ENCODE results near the gene HSPA2.
"Not testable (repeated sequence)": the region's sequence is repeated elsewhere in the genome, so short reads cannot be mapped to it uniquely, and the experiment has no call there.

The HSPA2 gene

DNA sequence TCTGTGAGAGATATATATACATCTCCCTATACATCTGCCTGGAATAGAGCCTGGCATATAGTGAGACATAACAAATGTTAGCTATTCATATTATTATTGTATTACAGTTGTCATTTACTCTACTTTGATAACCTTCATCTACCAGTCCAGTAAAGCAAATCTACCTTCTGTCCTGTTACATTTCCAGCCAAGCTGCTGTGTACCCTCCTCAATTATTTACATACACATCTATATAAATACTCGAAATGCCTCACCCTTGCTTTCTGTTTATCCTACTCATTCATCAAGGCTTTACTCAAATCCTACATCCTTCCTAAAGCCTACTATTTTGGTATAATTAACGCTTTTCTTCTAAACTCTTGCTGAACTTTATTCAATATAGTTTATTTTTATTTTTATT lies 27.3 kb upstream of the HSPA2 start:
- no peak overlapping the region for H3K4me3 ChIP-seq (ENCODE audit: control insufficient read depth, low read depth, low read length)
- TF ChIP-seq, protein P1, sequence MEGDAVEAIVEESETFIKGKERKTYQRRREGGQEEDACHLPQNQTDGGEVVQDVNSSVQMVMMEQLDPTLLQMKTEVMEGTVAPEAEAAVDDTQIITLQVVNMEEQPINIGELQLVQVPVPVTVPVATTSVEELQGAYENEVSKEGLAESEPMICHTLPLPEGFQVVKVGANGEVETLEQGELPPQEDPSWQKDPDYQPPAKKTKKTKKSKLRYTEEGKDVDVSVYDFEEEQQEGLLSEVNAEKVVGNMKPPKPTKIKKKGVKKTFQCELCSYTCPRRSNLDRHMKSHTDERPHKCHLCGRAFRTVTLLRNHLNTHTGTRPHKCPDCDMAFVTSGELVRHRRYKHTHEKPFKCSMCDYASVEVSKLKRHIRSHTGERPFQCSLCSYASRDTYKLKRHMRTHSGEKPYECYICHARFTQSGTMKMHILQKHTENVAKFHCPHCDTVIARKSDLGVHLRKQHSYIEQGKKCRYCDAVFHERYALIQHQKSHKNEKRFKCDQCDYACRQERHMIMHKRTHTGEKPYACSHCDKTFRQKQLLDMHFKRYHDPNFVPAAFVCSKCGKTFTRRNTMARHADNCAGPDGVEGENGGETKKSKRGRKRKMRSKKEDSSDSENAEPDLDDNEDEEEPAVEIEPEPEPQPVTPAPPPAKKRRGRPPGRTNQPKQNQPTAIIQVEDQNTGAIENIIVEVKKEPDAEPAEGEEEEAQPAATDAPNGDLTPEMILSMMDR (conservative IDR thresholded peaks at IDR 0.05; ENCODE audit: control insufficient read depth, insufficient read depth, low read depth, low read length) = no peak
- no peak for DNase-seq (ENCODE audit: low read depth)

DNA sequence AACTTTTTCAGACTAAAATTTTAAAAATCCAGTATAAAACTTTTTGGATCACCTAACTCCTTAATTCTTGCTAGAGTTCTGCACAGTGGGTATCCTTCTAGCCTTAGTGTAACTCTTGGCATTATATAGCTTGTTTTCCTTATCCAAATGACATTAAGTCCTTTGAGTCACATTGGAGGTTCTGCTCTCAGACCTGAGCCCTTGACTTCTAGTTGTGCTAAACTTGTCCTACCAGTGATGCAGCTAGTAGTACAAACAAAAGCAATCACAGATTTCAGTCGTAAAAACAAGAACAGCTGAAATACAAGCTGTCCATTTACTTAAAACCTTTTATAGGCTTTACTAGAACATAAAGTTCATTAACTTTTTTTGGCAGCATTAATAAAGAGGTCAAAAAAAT lies 25.5 kb upstream of the HSPA2 start:
- no peak for DNase-seq (ENCODE audit: low read depth)
- TF ChIP-seq, protein P1 (conservative IDR thresholded peaks at IDR 0.05; ENCODE audit: control insufficient read depth, insufficient read depth, low read depth, low read length) = no peak
- no peak overlapping the region for H3K4me3 ChIP-seq (ENCODE audit: control insufficient read depth, low read depth, low read length)

DNA sequence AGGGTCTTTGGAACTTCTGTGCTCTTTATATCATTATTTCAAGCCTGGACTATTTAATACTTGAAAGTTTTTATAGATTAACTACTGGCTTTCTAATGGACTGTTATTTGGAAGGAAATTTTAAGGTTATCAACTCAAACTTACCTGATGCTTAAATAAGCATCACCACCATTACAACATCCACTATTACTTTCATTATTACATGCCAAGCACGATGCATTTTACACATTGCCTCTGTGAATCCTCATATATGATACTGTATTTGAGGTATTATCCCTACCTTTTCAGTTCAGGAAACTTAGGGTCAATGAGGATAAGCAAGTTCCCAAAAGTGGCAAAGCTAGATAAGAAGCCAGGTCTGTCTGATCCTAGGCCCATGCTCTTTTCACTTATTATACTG lies 23.6 kb upstream of the HSPA2 start:
- TF ChIP-seq, protein P1 (conservative IDR thresholded peaks at IDR 0.05; ENCODE audit: control insufficient read depth, insufficient read depth, low read depth, low read length) = no peak
- no peak overlapping the region for H3K4me3 ChIP-seq (ENCODE audit: control insufficient read depth, low read depth, low read length)
- DNase-seq (ENCODE audit: low read depth) = no peak

DNA sequence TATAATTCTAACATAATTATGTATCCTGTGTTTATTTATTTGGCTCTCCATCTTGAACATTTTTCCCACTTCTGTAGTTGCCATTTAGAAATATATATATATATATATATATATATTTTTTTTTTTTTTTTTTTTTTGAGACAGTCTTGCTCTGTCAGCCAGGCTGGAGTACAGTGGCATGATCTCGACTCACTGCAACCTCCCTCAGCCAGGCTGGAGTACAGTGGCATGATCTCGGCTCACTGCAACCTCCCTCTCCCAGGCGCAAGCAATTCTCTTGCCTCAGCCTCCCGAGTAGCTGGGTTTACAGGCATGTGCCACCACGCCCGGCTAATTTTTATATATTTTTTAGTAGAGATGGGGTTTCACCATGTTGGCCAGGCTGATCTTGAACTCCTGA lies 22.9 kb upstream of the HSPA2 start:
- DNase-seq (ENCODE audit: low read depth); H3K4me3 ChIP-seq (ENCODE audit: control insufficient read depth, low read depth, low read length): not testable (repeated sequence)

DNA sequence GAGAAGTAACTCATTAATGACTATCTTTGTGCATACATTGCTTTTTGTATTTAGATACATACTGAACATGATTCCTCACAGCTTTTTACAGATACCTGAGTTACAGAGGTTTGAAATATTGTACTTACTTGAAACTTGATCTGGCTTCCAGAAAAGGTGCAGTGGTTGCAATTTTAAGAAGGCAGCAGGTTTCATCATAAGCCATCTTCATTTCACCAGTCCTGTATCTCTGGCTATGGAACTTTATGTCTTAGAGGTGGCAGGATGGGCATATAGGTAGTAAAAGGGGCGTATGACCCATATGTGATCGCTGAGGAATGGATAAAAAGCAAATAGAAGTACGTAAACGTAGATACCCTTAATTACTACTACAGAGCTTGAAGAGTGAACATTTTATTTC lies 22.3 kb upstream of the HSPA2 start:
- DNase-seq (ENCODE audit: low read depth) = no peak
- TF ChIP-seq, protein P1 (conservative IDR thresholded peaks at IDR 0.05; ENCODE audit: control insufficient read depth, insufficient read depth, low read depth, low read length) = no peak
- no peak overlapping the region for H3K4me3 ChIP-seq (ENCODE audit: control insufficient read depth, low read depth, low read length)

DNA sequence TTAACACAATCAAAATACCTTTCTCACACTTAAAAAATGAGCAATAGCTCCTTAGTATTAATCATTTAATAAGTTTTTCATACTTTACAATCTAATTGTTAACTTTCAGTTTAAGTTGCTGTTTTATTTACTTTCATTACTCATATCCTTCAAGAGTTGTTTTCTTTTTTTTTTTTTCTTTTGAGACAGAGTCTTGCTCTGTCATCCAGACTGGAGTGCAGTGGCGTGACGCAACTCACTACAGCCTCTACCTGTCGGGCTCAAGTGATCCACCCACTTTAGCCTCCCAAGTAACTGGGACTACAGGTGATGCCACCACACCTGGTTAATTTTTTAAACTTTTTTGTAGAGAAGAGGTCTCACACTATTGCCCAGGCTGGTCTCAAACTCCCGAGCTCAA lies 19.8 kb upstream of the HSPA2 start:
- DNase-seq (ENCODE audit: low read depth) = no peak
- TF ChIP-seq, protein P1 (conservative IDR thresholded peaks at IDR 0.05; ENCODE audit: control insufficient read depth, insufficient read depth, low read depth, low read length) = no peak

DNA sequence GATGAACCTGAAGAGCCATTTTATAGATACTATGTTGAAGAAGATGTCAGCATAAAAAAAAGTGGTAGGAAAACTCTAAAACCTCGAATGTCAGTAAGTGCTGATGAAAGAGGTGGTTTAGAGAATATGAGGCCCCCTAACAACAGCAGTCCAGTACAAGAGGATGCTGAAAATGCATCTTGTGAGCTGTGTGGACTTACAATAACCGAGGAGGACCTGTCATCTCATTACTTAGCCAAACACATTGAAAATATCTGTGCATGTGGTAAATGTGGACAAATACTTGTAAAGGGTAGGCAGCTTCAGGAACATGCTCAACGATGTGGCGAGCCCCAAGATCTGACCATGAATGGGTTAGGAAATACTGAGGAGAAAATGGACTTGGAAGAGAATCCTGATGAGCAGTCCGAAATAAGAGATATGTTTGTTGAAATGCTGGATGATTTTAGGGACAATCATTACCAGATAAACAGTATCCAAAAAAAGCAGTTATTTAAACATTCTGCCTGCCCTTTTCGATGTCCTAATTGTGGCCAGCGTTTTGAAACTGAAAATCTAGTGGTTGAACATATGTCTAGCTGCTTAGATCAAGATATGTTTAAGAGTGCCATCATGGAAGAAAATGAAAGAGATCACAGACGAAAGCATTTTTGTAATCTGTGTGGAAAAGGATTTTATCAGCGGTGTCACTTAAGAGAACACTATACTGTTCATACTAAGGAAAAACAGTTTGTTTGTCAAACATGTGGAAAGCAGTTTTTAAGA lies 17.8 kb upstream of the HSPA2 start:
- DNase-seq (ENCODE audit: low read depth) = no peak
- H3K4me3 ChIP-seq (ENCODE audit: control insufficient read depth, low read depth, low read length) = no peak overlapping the region
- TF ChIP-seq, protein P1 (conservative IDR thresholded peaks at IDR 0.05; ENCODE audit: control insufficient read depth, insufficient read depth, low read depth, low read length) = no peak

More for the DNA sequence above, 19.8 kb upstream of the HSPA2 start:
- H3K4me3 ChIP-seq (ENCODE audit: control insufficient read depth, low read depth, low read length) = no peak overlapping the region
